Measurements from ENCODE around the gene AFAP1.

The AFAP1 gene

GRCh38 chr4:7744142-7744804 is 195.4 kb downstream of the AFAP1 start:
- H3K36me3 ChIP-seq (ENCODE audit: control insufficient read depth in 2 of 2, insufficient read depth in 2 of 2, low read length in 2 of 2), result no peaks in the 10 kb centered on the region
- H3K27ac ChIP-seq (ENCODE audit: low read depth in 2 of 2, low read length in 2 of 2), result no peak overlapping the region
- no peaks in the 10 kb centered on the region for H3K9me3 ChIP-seq (ENCODE audit: control insufficient read depth in 2 of 2, low read length in 2 of 2)

GRCh38 chr4:7742807-7743280 is 196.8 kb downstream of the AFAP1 start:
- no peaks in the 10 kb centered on the region for H3K4me1 ChIP-seq (ENCODE audit: control insufficient read depth in 2 of 2, insufficient read depth in 2 of 2, low read length in 2 of 2)
- no peaks in the 10 kb centered on the region for H3K27me3 ChIP-seq (ENCODE audit: control insufficient read depth in 2 of 2, insufficient read depth in 2 of 2, low read length in 2 of 2)
- H3K4me3 ChIP-seq (ENCODE audit: low read length in 2 of 2), result no peak overlapping the region
- no peak overlapping the region for H3K27ac ChIP-seq (ENCODE audit: low read depth in 2 of 2, low read length in 2 of 2)
- H3K36me3 ChIP-seq (ENCODE audit: control insufficient read depth in 2 of 2, insufficient read depth in 2 of 2, low read length in 2 of 2), result no peaks in the 10 kb centered on the region
- H3K9me3 ChIP-seq (ENCODE audit: control insufficient read depth in 2 of 2, low read length in 2 of 2), result no peaks in the 10 kb centered on the region
- no peak overlapping the region for H3K9ac ChIP-seq (ENCODE audit: low read depth in 1 of 2, low read length in 2 of 2)

More at GRCh38 chr4:7744142-7744804, 195.4 kb downstream of the AFAP1 start:
- Histone ChIP-seq H3K27me3 (ENCODE audit: control insufficient read depth in 2 of 2, insufficient read depth in 2 of 2, low read length in 2 of 2) (no peaks in the 10 kb centered on the region), H3K4me1 (ENCODE audit: control insufficient read depth in 2 of 2, insufficient read depth in 2 of 2, low read length in 2 of 2) (no peaks in the 10 kb centered on the region), H3K4me3 (ENCODE audit: low read length in 2 of 2) (no peak overlapping the region), H3K9ac (ENCODE audit: low read depth in 1 of 2, low read length in 2 of 2) (no peak overlapping the region)

DNA sequence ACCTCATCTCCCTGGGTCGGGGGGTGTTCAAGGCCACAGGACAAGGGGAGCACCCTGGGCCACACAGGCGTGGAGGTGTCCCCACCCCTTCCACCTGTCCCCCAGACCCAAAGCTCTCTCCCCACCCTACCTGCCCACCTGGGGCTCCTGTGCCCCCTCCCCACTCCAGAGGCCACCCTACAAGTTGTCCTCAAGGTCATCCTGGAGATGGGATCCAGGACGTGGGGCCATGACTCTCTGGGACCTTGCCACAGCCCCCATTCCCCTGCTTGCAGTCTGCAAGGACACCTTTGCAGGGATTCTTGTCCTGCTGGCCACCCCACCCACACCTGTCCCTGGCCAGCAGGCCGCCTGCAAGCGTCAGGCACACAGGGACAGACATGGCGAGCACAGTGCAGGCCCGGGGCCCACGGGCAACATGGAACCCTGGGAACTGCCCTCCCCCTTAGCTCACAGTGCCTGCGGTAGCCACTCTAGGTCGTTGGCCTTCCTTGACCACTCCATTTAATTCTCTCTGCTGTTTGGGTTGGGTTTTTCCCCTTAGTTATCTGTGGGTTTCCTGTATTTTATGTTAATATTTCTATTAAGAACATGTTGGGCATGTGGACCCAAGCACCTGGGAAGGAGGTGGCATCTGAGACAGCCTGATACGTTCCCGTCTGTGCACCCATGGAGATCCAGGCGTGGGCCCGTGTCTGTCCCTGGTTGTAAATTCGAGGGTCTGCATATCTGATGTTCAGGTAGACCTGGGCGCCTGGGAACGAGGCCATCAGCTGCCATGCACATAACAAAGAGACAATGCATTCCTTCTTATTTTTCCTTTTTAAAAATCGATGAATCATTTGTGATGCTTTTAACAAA is 197.5 kb downstream of the AFAP1 start:
- Histone ChIP-seq H3K4me3 (ENCODE audit: low read length in 2 of 2) (no peak overlapping the region), H3K9ac (ENCODE audit: low read depth in 1 of 2, low read length in 2 of 2) (no peak overlapping the region), H3K4me1 (ENCODE audit: control insufficient read depth in 2 of 2, insufficient read depth in 2 of 2, low read length in 2 of 2) (no peaks in the 10 kb centered on the region), H3K27ac (ENCODE audit: low read depth in 2 of 2, low read length in 2 of 2) (no peak overlapping the region), H3K9me3 (ENCODE audit: control insufficient read depth in 2 of 2, low read length in 2 of 2) (no peaks in the 10 kb centered on the region), H3K36me3 (ENCODE audit: control insufficient read depth in 2 of 2, insufficient read depth in 2 of 2, low read length in 2 of 2) (no peaks in the 10 kb centered on the region), H3K27me3 (ENCODE audit: control insufficient read depth in 2 of 2, insufficient read depth in 2 of 2, low read length in 2 of 2) (no peaks in the 10 kb centered on the region)

DNA sequence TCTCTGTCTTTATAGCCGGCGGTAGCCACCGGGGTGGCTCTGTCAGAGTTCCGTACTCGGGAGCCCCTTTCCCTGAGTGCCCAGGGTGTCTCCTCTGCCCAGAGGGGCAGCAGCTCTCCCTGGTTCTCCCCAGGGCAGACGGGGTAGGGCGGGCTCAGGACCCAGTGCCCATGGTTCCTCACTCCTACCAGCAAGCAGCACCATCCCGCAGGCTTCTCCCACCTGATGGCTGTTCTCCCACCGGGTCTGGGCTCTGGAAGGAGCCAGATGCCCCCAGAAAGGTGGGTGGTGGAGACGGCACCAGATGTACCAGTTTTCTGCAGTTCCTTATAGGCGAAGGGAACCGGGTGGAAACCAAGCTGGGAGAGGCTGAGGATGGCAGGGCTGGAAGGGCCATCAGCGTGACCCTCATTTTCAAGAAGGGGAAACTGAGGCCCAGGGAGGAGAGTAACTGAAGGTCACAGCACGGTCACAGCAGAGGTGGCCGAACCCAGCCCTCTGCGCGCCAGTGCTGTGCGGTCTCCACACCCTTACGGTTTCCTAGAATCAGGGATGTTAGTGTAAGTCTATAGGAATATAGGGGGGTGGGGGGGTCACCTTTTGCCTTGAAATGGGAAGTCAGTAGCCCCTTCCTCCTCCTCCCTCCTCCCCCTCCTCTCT is 198.7 kb downstream of the AFAP1 start:
- no peaks in the 10 kb centered on the region for H3K9me3 ChIP-seq (ENCODE audit: control insufficient read depth in 2 of 2, low read length in 2 of 2)
- no peaks in the 10 kb centered on the region for H3K27me3 ChIP-seq (ENCODE audit: control insufficient read depth in 2 of 2, insufficient read depth in 2 of 2, low read length in 2 of 2)

DNA sequence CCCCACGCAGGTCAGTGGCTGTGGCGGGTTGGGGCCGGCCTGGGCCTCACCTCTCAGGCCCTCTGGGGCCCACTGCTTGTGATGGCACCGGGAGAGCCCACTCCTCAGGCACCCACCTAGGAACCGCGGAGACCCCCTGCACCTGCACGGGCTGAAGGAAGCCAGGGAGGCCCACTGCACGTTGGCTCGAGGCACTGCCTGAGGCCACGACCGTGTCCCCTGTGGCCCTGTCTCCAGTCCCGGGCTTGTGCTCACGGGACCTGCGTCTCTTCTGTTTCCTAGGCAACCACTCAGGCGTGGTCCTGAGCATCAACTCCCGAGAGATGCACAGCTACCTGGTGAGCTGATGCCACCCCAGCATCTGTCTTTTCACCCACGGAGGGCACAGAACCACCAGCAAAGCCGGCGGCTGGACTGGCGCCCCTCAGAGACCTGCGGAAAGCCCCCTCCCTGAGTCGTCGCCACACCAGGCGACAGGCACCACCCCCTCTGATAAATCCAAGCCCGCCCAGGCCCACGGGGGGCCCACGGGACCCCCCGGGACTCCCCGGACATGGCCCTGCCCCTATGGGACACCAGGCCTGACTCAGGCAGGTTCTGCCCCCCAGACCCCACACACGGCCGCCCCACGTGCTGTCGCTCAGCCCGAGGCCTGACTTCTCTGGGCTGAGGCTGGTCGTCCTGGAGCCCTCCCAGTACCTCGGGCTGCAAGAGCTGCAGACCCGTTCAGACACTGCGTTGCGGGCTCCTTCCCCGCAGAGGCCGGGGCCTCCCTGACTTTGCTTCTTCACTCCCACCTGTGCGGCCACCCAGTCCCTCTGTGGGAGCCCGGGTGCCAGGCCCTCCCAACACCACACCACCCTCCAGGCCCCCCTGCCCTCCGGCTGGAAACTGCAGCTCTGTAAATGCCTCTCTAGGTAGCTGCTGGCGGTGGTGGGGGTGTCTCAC is 199.5 kb downstream of the AFAP1 start:
- H3K36me3 ChIP-seq (ENCODE audit: control insufficient read depth in 2 of 2, insufficient read depth in 2 of 2, low read length in 2 of 2), result no peaks in the 10 kb centered on the region
- H3K4me1 ChIP-seq (ENCODE audit: control insufficient read depth in 2 of 2, insufficient read depth in 2 of 2, low read length in 2 of 2), result no peaks in the 10 kb centered on the region
- H3K27me3 ChIP-seq (ENCODE audit: control insufficient read depth in 2 of 2, insufficient read depth in 2 of 2, low read length in 2 of 2), result peaks cover 0 to under 1% of the 10 kb centered on the region in 2 donors

More for the DNA sequence above, 198.7 kb downstream of the AFAP1 start:
- Histone ChIP-seq H3K9ac (ENCODE audit: low read depth in 1 of 2, low read length in 2 of 2) (no peak overlapping the region), H3K4me3 (ENCODE audit: low read length in 2 of 2) (no peak overlapping the region), H3K27ac (ENCODE audit: low read depth in 2 of 2, low read length in 2 of 2) (no peak overlapping the region), H3K4me1 (ENCODE audit: control insufficient read depth in 2 of 2, insufficient read depth in 2 of 2, low read length in 2 of 2) (no peaks in the 10 kb centered on the region), H3K36me3 (ENCODE audit: control insufficient read depth in 2 of 2, insufficient read depth in 2 of 2, low read length in 2 of 2) (no peaks in the 10 kb centered on the region)

GRCh38 chr4:7739077-7739917 is 200.4 kb downstream of the AFAP1 start:
- H3K27ac ChIP-seq (ENCODE audit: low read depth in 2 of 2, low read length in 2 of 2), result no peak overlapping the region
- H3K4me3 ChIP-seq (ENCODE audit: low read length in 2 of 2), result no peak overlapping the region
- no peaks in the 10 kb centered on the region for H3K4me1 ChIP-seq (ENCODE audit: control insufficient read depth in 2 of 2, insufficient read depth in 2 of 2, low read length in 2 of 2)
- peaks cover 0 to 4% of the 10 kb centered on the region in 2 donors for H3K27me3 ChIP-seq (ENCODE audit: control insufficient read depth in 2 of 2, insufficient read depth in 2 of 2, low read length in 2 of 2)
- no peaks in the 10 kb centered on the region for H3K9me3 ChIP-seq (ENCODE audit: control insufficient read depth in 2 of 2, low read length in 2 of 2)
- H3K9ac ChIP-seq (ENCODE audit: low read depth in 1 of 2, low read length in 2 of 2), result no peak overlapping the region
- H3K36me3 ChIP-seq (ENCODE audit: control insufficient read depth in 2 of 2, insufficient read depth in 2 of 2, low read length in 2 of 2), result no peaks in the 10 kb centered on the region

More for the DNA sequence above, 199.5 kb downstream of the AFAP1 start:
- H3K4me3 ChIP-seq (ENCODE audit: low read length in 2 of 2), result no peak overlapping the region
- H3K27ac ChIP-seq (ENCODE audit: low read depth in 2 of 2, low read length in 2 of 2), result no peak overlapping the region
- no peak overlapping the region for H3K9ac ChIP-seq (ENCODE audit: low read depth in 1 of 2, low read length in 2 of 2)
- H3K9me3 ChIP-seq (ENCODE audit: control insufficient read depth in 2 of 2, low read length in 2 of 2), result no peaks in the 10 kb centered on the region

GRCh38 chr4:7738458-7739076 is 201.1 kb downstream of the AFAP1 start:
- Histone ChIP-seq H3K9me3 (ENCODE audit: control insufficient read depth in 2 of 2, low read length in 2 of 2) (no peaks in the 10 kb centered on the region), H3K4me3 (ENCODE audit: low read length in 2 of 2) (no peak overlapping the region), H3K27me3 (ENCODE audit: control insufficient read depth in 2 of 2, insufficient read depth in 2 of 2, low read length in 2 of 2) (peaks cover 0 to 4% of the 10 kb centered on the region in 2 donors), H3K4me1 (ENCODE audit: control insufficient read depth in 2 of 2, insufficient read depth in 2 of 2, low read length in 2 of 2) (no peaks in the 10 kb centered on the region), H3K9ac (ENCODE audit: low read depth in 1 of 2, low read length in 2 of 2) (no peak overlapping the region), H3K36me3 (ENCODE audit: control insufficient read depth in 2 of 2, insufficient read depth in 2 of 2, low read length in 2 of 2) (no peaks in the 10 kb centered on the region), H3K27ac (ENCODE audit: low read depth in 2 of 2, low read length in 2 of 2) (no peak overlapping the region)

DNA sequence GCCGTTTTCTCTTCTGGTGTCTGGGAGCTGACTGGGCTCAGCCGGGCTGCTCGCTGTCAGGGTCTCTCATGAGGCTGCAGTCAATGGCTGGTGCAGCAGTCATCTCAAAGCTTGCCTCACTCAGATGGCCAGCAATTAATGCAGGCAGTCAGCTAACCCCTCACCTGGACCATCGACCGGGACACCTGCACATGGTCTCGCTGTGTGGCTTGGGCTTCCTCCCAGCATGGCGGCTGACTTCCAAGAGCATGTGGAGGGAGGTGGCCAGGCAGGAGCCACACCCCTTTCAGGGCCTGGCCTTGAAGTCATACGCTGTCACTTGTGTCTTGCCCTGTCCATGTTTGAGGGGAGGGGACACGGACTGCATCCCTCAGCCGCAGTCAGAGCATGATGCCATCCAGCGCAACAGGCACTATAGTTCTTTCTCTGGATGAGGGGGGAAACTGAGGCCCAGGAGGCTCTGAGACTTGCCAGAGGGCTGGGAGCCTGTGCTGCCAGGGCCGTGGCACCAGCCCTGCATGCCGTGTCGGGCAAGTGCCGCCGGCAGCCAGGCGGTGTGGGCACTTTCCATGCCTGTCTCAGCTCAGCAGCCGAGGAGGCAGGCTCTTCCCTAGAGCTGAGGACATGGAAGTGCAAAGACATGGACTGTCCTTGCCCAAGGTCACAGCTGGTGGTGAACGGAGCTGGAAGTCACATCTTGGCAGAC is 201.8 kb downstream of the AFAP1 start:
- H3K9me3 ChIP-seq (ENCODE audit: control insufficient read depth in 2 of 2, low read length in 2 of 2), result no peaks in the 10 kb centered on the region
- H3K36me3 ChIP-seq (ENCODE audit: control insufficient read depth in 2 of 2, insufficient read depth in 2 of 2, low read length in 2 of 2), result no peaks in the 10 kb centered on the region
- peaks cover 0 to 4% of the 10 kb centered on the region in 2 donors for H3K27me3 ChIP-seq (ENCODE audit: control insufficient read depth in 2 of 2, insufficient read depth in 2 of 2, low read length in 2 of 2)
- H3K4me3 ChIP-seq (ENCODE audit: low read length in 2 of 2), result no peak overlapping the region
- no peak overlapping the region for H3K27ac ChIP-seq (ENCODE audit: low read depth in 2 of 2, low read length in 2 of 2)
- no peaks in the 10 kb centered on the region for H3K4me1 ChIP-seq (ENCODE audit: control insufficient read depth in 2 of 2, insufficient read depth in 2 of 2, low read length in 2 of 2)
- no peak overlapping the region for H3K9ac ChIP-seq (ENCODE audit: low read depth in 1 of 2, low read length in 2 of 2)

All from mucosa of rectum (tissue), 2 donors.